Transverse colon (tissue), 4 donors: ENCODE data around the gene TAL2.

Source experiments
- EP300 ChIP-seq: sonication (generic); formaldehyde crosslinking; IDR thresholded peaks from one replicate; pipeline ENCODE4 v1.6.1; 2017; ENCODE audit warnings: antibody characterized with exemption, low read depth
- POLR2A ChIP-seq: fragments of 450-650 bp; IDR thresholded peaks from one replicate; pipeline ENCODE4 v1.6.1; 2016; ENCODE audit warnings: antibody characterized with exemption, mild to moderate bottlenecking, moderate library complexity
- POLR2AphosphoS5 ChIP-seq, 3 donors: sonication (generic); formaldehyde crosslinking; IDR thresholded peaks; one replicate each; pipeline ENCODE4 v1.6.1; 2016; ENCODE audit warnings: antibody characterized with exemption in 3 of 3
- TF ChIP-seq, protein P1 (sequence below), 5 experiments: fragments of 200-600 bp in 3 of 5; fragments of 450-650 bp in 2 of 5; sonication (generic) in 3 of 5; IDR thresholded peaks; 1 replicate in 2 of 5; 2 replicates in 3 of 5; pipeline ENCODE4 v1.5.1; 2016 to 2017; ENCODE audit warnings: antibody characterized with exemption in 5 of 5, inconsistent platforms in 3 of 5, mild to moderate bottlenecking in 2 of 5, moderate library complexity in 1 of 5

DNA sequence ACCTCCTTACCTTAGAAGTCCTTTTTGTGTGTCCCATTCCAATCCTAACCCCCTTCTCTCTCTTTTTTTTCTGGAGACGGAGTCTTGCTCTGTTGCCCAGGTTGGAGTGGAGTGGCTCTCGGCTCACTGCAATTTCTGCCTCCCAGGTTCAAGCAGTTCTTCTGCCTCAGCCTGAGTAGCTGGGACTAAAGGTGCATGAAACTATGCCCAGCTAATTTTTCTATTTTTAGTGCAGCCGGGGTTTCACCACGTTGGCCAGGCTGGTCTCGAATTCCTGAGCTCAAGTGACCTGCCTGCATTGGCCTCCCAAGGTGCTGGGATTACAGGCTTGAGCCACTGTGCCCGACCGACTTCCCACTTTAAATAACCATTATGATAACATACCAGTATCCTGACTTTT is 49.6 kb downstream of the TAL2 start:
- TF ChIP-seq, protein P1, sequence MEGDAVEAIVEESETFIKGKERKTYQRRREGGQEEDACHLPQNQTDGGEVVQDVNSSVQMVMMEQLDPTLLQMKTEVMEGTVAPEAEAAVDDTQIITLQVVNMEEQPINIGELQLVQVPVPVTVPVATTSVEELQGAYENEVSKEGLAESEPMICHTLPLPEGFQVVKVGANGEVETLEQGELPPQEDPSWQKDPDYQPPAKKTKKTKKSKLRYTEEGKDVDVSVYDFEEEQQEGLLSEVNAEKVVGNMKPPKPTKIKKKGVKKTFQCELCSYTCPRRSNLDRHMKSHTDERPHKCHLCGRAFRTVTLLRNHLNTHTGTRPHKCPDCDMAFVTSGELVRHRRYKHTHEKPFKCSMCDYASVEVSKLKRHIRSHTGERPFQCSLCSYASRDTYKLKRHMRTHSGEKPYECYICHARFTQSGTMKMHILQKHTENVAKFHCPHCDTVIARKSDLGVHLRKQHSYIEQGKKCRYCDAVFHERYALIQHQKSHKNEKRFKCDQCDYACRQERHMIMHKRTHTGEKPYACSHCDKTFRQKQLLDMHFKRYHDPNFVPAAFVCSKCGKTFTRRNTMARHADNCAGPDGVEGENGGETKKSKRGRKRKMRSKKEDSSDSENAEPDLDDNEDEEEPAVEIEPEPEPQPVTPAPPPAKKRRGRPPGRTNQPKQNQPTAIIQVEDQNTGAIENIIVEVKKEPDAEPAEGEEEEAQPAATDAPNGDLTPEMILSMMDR (IDR thresholded peaks at IDR 0.05): no peak
- TF ChIP-seq POLR2AphosphoS5 (IDR thresholded peaks at IDR 0.05) (no peak), POLR2A (no peak), EP300 (no peak)
